OCI-LY3 (cell line): Measurements from ENCODE around the gene RSPRY1.

Experiments used
- EZH2phosphoT487 ChIP-seq: fragments of 200-600 bp; shearing (Covaris generic); IDR thresholded peaks from 2 replicates; pipeline ENCODE4 v1.6.1; 2018; ENCODE audit warnings: antibody characterized with exemption, mixed run types, low read depth
- TF ChIP-seq, protein P1 (sequence below): fragments of 200-600, 300-600 bp; sonication (generic); IDR thresholded peaks from 2 replicates; pipeline ENCODE4 v1.5.1; 2014; ENCODE audit warnings: antibody characterized with exemption, low read length, low read depth

DNA sequence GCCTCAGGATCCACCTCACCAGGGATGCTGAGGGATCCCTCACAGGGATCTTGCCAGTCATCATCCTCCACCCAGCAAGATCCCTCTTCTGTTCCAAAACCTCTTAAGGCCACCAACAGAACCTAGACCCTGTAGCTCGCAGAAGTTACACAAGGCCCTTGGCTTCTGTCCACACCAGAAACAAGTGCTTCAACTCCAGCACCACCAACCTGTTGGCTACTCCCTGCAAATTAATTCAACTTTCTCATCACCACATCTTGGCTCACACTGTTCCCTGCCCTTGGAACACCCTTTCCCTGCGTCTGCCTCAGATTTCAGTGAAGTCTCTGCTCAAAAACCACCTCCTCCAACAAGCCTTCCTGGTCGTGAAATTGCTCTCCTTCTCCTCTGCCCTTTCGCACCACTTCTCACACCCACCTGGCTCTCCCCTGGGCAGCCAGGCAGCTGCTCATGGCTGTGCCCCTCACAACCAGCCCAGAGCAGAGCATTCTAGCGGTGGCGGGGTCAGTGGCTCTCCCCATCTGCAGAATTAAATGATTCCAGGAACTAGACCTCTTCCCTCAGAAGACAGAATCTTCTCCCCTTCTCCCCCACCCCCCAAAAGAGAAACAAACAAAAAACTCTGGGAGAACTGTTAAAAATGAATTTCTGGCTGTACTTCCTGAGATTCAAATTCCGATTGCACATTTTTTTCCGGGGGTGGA lies 96.5 kb downstream of the RSPRY1 start:
- TF ChIP-seq, protein P1, sequence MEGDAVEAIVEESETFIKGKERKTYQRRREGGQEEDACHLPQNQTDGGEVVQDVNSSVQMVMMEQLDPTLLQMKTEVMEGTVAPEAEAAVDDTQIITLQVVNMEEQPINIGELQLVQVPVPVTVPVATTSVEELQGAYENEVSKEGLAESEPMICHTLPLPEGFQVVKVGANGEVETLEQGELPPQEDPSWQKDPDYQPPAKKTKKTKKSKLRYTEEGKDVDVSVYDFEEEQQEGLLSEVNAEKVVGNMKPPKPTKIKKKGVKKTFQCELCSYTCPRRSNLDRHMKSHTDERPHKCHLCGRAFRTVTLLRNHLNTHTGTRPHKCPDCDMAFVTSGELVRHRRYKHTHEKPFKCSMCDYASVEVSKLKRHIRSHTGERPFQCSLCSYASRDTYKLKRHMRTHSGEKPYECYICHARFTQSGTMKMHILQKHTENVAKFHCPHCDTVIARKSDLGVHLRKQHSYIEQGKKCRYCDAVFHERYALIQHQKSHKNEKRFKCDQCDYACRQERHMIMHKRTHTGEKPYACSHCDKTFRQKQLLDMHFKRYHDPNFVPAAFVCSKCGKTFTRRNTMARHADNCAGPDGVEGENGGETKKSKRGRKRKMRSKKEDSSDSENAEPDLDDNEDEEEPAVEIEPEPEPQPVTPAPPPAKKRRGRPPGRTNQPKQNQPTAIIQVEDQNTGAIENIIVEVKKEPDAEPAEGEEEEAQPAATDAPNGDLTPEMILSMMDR: no peak
- no peak for TF ChIP-seq EZH2phosphoT487
